HepG2 (cell line): ENCODE data around the gene SLC4A9. TPM values are rescaled to one million over a fixed set of nuclear protein-coding genes. Genes with fewer than 3 reads are reported as not detected.

Source experiments
- DMTF1 ChIP-seq: sonication (generic); formaldehyde crosslinking; IDR thresholded peaks from 2 replicates; pipeline ENCODE4 v1.4.0; 2020; ENCODE audit warnings: mild to moderate bottlenecking, missing genetic modification reagents
- KLF6 ChIP-seq: IDR thresholded peaks from 2 replicates; pipeline ENCODE4 v1.8.0; 2016; ENCODE audit warnings: missing biosample characterization, missing genetic modification reagents
- NAIF1 ChIP-seq: sonication (generic); formaldehyde crosslinking; IDR thresholded peaks from 2 replicates; pipeline ENCODE4 v1.5.0; 2020; ENCODE audit warnings: mild to moderate bottlenecking, missing genetic modification reagents, borderline replicate concordance
- PRMT3 ChIP-seq: sonication (generic); formaldehyde crosslinking; IDR thresholded peaks from 2 replicates; pipeline ENCODE4 v1.8.1; 2022; ENCODE audit warnings: low read depth, mild to moderate bottlenecking, moderate library complexity, missing genetic modification reagents, borderline replicate concordance
- SATB2 ChIP-seq: sonication (generic); formaldehyde crosslinking; IDR thresholded peaks from 2 replicates; pipeline ENCODE4 v1.5.0; 2020; ENCODE audit warnings: missing genetic modification reagents
- SOX13 ChIP-seq, 3 experiments: fragments of 450-650 bp in 1 of 3; sonication (generic) in 1 of 3; formaldehyde crosslinking in 1 of 3; IDR thresholded peaks in 2 of 3; conservative IDR thresholded peaks in 1 of 3; 2 replicates each; pipeline versions ENCODE4 v1.5.0 to v1.6.1; 2016 to 2020; ENCODE audit warnings: antibody characterized with exemption in 1 of 3, mild to moderate bottlenecking in 1 of 3, missing compliant biosample characterization in 1 of 3, missing genetic modification reagents in 1 of 3, moderate library complexity in 1 of 3
- ZFYVE20 ChIP-seq: sonication (generic); formaldehyde crosslinking; IDR thresholded peaks from 2 replicates; pipeline ENCODE4 v1.8.0; 2023; ENCODE audit warnings: low read depth, mild to moderate bottlenecking, moderate library complexity, missing genetic modification reagents, borderline replicate concordance
- ZNF124 ChIP-seq: sonication (generic); formaldehyde crosslinking; IDR thresholded peaks from 2 replicates; pipeline ENCODE4 v1.4.0; 2020; ENCODE audit warnings: missing genetic modification reagents
- ZNF576 ChIP-seq: sonication (generic); formaldehyde crosslinking; IDR thresholded peaks from 2 replicates; pipeline ENCODE4 v1.4.0; 2020; ENCODE audit warnings: mild to moderate bottlenecking, missing genetic modification reagents
- ZNF652 ChIP-seq: IDR thresholded peaks from 2 replicates; pipeline ENCODE4 v1.6.1; 2016; ENCODE audit warnings: low read depth, borderline replicate concordance
- ZNF703 ChIP-seq: sonication (generic); formaldehyde crosslinking; IDR thresholded peaks from 2 replicates; pipeline ENCODE4 v1.5.1; 2020; ENCODE audit warnings: missing genetic modification reagents, mild to moderate bottlenecking, moderate library complexity, borderline replicate concordance
- polyA plus RNA-seq, 8 experiments: library from polyadenylated mRNA; depleted of rRNA in 3 of 8; stranded (reverse) in 7 of 8; unstranded in 1 of 8; fragments of >200 nt; fragmentation: Illumina TruSeq in 4 of 8; extraction: Trizol in 4 of 8; gene quantifications; 2 replicates each; pipeline versions ENCODE4 v1.2.1 to v1.2.3, GENCODE V29; 2011 to 2016; ENCODE audit warnings: low read depth in 4 of 8, missing spikeins in 1 of 8, mixed read lengths in 1 of 8; ENCODE audit not compliant: insufficient read depth in 1 of 8
- total RNA-seq, 5 experiments: library from RNA; depleted of rRNA; stranded (reverse); fragments of >200 nt; fragmentation: Illumina TruSeq; extraction: Trizol; gene quantifications; 2 replicates each; pipeline ENCODE4 v1.2.3, GENCODE V29; 2016; ENCODE audit warnings: low read depth in 1 of 5
- TF ChIP-seq, protein P1 (sequence below): IDR thresholded peaks from 2 replicates; pipeline ENCODE4 v1.6.1; 2016; ENCODE audit warnings: low read depth, missing genetic modification reagents, missing compliant biosample characterization
- TF ChIP-seq, protein P2 (sequence below): sonication (generic); formaldehyde crosslinking; IDR thresholded peaks from 2 replicates; pipeline ENCODE4 v1.5.0; 2020; ENCODE audit warnings: mild to moderate bottlenecking, missing genetic modification reagents, borderline replicate concordance

SLC4A9 gene
- total and polyA plus RNA-seq, 2 of the 13 experiments (the other 11 are each of a cell fraction or from before 2014, with no cell fraction given) = not detected

DNA sequence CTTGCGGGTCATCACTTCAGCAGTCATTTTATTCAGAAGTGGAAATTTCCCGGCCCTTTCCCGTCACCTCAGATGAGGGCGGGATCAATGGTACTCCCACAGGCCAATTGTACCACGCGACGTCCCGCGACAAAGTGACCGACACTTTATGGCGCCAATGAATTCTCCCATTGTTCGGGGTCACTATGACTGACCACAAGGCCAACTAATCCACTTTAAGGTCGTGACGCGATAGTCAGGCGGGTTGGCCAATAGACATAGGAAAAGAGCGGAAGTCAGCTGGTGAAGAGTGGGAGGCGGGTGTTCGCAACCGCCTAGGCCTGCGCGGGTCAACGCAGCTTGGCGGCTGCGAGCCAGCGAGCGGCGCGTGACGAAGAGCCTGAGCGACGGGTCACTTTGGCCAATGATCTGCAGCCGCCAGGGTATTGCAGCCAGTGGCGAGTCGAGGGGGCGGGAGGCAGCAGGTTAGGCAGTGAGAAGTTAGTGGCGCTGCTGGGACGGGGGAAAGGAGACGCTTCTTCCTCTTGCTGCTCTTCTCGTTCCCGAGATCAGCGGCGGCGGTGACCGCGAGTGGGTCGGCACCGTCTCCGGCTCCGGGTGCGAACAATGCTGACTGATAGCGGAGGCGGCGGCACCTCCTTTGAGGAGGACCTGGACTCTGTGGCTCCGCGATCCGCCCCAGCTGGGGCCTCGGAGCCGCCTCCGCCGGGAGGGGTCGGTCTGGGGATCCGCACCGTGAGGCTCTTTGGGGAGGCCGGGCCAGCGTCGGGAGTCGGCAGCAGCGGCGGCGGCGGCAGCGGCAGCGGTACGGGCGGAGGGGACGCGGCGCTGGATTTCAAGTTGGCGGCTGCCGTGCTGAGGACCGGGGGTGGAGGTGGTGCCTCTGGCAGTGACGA lies 41.6 kb downstream of the SLC4A9 start, which contains the start of gene ANKHD1 (continued):
- TF ChIP-seq ZNF576 (CRISPR knock-in tag) (no peak), DMTF1 (no peak), KLF6 (CRISPR knock-in tag) (no peak), PRMT3 (CRISPR knock-in tag) (no peak), ZNF124 (CRISPR knock-in tag) (peak; percentile 10; the same call in 1 of the 2 replicates), ZNF652 (CRISPR knock-in tag) (no peak), NAIF1 (no peak), SOX13 (IDR thresholded peaks at IDR 0.05) (peak; percentile 96), SOX13 (CRISPR knock-in tag; conservative IDR thresholded peaks at IDR 0.05 in 1 of 2, IDR thresholded peaks at IDR 0.05 in 1 of 2) (no peak; a peak in 1 of 4 replicates), SATB2 (0 out of 2 replicates have a peak, but pooled peaks have one; percentile 18), ZFYVE20 (CRISPR knock-in tag) (peak; percentile 85; the same call in 1 of the 2 replicates), ZNF703 (CRISPR knock-in tag) (no peak)
- TF ChIP-seq, protein P1, sequence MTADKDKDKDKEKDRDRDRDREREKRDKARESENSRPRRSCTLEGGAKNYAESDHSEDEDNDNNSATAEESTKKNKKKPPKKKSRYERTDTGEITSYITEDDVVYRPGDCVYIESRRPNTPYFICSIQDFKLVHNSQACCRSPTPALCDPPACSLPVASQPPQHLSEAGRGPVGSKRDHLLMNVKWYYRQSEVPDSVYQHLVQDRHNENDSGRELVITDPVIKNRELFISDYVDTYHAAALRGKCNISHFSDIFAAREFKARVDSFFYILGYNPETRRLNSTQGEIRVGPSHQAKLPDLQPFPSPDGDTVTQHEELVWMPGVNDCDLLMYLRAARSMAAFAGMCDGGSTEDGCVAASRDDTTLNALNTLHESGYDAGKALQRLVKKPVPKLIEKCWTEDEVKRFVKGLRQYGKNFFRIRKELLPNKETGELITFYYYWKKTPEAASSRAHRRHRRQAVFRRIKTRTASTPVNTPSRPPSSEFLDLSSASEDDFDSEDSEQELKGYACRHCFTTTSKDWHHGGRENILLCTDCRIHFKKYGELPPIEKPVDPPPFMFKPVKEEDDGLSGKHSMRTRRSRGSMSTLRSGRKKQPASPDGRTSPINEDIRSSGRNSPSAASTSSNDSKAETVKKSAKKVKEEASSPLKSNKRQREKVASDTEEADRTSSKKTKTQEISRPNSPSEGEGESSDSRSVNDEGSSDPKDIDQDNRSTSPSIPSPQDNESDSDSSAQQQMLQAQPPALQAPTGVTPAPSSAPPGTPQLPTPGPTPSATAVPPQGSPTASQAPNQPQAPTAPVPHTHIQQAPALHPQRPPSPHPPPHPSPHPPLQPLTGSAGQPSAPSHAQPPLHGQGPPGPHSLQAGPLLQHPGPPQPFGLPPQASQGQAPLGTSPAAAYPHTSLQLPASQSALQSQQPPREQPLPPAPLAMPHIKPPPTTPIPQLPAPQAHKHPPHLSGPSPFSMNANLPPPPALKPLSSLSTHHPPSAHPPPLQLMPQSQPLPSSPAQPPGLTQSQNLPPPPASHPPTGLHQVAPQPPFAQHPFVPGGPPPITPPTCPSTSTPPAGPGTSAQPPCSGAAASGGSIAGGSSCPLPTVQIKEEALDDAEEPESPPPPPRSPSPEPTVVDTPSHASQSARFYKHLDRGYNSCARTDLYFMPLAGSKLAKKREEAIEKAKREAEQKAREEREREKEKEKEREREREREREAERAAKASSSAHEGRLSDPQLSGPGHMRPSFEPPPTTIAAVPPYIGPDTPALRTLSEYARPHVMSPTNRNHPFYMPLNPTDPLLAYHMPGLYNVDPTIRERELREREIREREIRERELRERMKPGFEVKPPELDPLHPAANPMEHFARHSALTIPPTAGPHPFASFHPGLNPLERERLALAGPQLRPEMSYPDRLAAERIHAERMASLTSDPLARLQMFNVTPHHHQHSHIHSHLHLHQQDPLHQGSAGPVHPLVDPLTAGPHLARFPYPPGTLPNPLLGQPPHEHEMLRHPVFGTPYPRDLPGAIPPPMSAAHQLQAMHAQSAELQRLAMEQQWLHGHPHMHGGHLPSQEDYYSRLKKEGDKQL (CRISPR knock-in tag) = no peak
- TF ChIP-seq, protein P2, sequence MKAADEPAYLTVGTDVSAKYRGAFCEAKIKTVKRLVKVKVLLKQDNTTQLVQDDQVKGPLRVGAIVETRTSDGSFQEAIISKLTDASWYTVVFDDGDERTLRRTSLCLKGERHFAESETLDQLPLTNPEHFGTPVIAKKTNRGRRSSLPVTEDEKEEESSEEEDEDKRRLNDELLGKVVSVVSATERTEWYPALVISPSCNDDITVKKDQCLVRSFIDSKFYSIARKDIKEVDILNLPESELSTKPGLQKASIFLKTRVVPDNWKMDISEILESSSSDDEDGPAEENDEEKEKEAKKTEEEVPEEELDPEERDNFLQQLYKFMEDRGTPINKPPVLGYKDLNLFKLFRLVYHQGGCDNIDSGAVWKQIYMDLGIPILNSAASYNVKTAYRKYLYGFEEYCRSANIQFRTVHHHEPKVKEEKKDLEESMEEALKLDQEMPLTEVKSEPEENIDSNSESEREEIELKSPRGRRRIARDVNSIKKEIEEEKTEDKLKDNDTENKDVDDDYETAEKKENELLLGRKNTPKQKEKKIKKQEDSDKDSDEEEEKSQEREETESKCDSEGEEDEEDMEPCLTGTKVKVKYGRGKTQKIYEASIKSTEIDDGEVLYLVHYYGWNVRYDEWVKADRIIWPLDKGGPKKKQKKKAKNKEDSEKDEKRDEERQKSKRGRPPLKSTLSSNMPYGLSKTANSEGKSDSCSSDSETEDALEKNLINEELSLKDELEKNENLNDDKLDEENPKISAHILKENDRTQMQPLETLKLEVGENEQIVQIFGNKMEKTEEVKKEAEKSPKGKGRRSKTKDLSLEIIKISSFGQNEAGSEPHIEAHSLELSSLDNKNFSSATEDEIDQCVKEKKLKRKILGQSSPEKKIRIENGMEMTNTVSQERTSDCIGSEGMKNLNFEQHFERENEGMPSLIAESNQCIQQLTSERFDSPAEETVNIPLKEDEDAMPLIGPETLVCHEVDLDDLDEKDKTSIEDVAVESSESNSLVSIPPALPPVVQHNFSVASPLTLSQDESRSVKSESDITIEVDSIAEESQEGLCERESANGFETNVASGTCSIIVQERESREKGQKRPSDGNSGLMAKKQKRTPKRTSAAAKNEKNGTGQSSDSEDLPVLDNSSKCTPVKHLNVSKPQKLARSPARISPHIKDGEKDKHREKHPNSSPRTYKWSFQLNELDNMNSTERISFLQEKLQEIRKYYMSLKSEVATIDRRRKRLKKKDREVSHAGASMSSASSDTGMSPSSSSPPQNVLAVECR (CRISPR knock-in tag) = peak; percentile 66
